Measurements from ENCODE around the gene MARK1. TPM values are rescaled to one million over a fixed set of nuclear protein-coding genes. Genes with fewer than 3 reads are reported as not detected.

Gene MARK1
- total and polyA plus RNA-seq, 4 donors: 1.3 to 6.5 (median 3.1) TPM

- H3K27me3 ChIP-seq (ENCODE audit: control insufficient read depth in 3 of 3, insufficient read depth in 3 of 3, low read length in 2 of 3): no peaks in the 10 kb centered on the region
- no peak for TF ChIP-seq CTCF (IDR thresholded peaks at IDR 0.05; ENCODE audit: control extremely low read depth, extremely low read depth)
- H3K9ac ChIP-seq (ENCODE audit: insufficient read depth in 1 of 2, low read length in 2 of 2): no peak overlapping the region
- H3K27ac ChIP-seq (ENCODE audit: low read depth in 1 of 2, low read length in 1 of 2): no peak overlapping the region
- no peak overlapping the region for H3K4me3 ChIP-seq
- no peak for DNase-seq
- no peaks in the 10 kb centered on the region for H3K36me3 ChIP-seq (ENCODE audit: control insufficient read depth in 4 of 4, insufficient read depth in 4 of 4, low read length in 4 of 4)
- no peak for ATAC-seq (ENCODE audit: insufficient read depth, low FRiP score)
- WGBS, 2 donors: 83 to 91% methylated on average over 1 of the region's 1 CpG
- H3K9me3 ChIP-seq (ENCODE audit: control insufficient read depth in 4 of 4, insufficient read depth in 3 of 4, low read length in 3 of 4): peaks cover 0 to 9% (median 4%) of the 10 kb centered on the region in 4 donors
- H3K4me1 ChIP-seq (ENCODE audit: control insufficient read depth in 5 of 5, insufficient read depth in 5 of 5, low read length in 5 of 5): no peaks in the 10 kb centered on the region
Observed at GRCh38 chr1:220669005-220669404, 141.1 kb downstream of the MARK1 start.

GRCh38 chr1:220670365-220670764 lies 142.4 kb downstream of the MARK1 start:
- H3K4me3 ChIP-seq: no peak overlapping the region
- TF ChIP-seq CTCF (IDR thresholded peaks at IDR 0.05; ENCODE audit: control extremely low read depth, extremely low read depth): no peak
- no peaks in the 10 kb centered on the region for H3K4me1 ChIP-seq (ENCODE audit: control insufficient read depth in 5 of 5, insufficient read depth in 5 of 5, low read length in 5 of 5)
- H3K27me3 ChIP-seq (ENCODE audit: control insufficient read depth in 3 of 3, insufficient read depth in 3 of 3, low read length in 2 of 3): no peaks in the 10 kb centered on the region
- no peak overlapping the region for H3K27ac ChIP-seq (ENCODE audit: low read depth in 1 of 2, low read length in 1 of 2)
- H3K9ac ChIP-seq (ENCODE audit: insufficient read depth in 1 of 2, low read length in 2 of 2): no peak overlapping the region
- H3K36me3 ChIP-seq (ENCODE audit: control insufficient read depth in 4 of 4, insufficient read depth in 4 of 4, low read length in 4 of 4): no peaks in the 10 kb centered on the region
- DNase-seq (no peak), ATAC-seq (ENCODE audit: insufficient read depth, low FRiP score) (no peak)
- peaks cover 0 to 9% (median 4%) of the 10 kb centered on the region in 4 donors for H3K9me3 ChIP-seq (ENCODE audit: control insufficient read depth in 4 of 4, insufficient read depth in 3 of 4, low read length in 3 of 4)

- no peaks in the 10 kb centered on the region for H3K27me3 ChIP-seq (ENCODE audit: control insufficient read depth in 3 of 3, insufficient read depth in 3 of 3, low read length in 2 of 3)
- 92 to 98% methylated on average over 1 of the region's 1 CpG for WGBS, 2 donors
- H3K9ac ChIP-seq (ENCODE audit: insufficient read depth in 1 of 2, low read length in 2 of 2): no peak overlapping the region
- no peak overlapping the region for H3K4me3 ChIP-seq
- peaks cover 0 to 9% (median 4%) of the 10 kb centered on the region in 4 donors for H3K9me3 ChIP-seq (ENCODE audit: control insufficient read depth in 4 of 4, insufficient read depth in 3 of 4, low read length in 3 of 4)
- ATAC-seq (ENCODE audit: insufficient read depth, low FRiP score): no peak
- no peak for TF ChIP-seq CTCF (IDR thresholded peaks at IDR 0.05; ENCODE audit: control extremely low read depth, extremely low read depth)
- H3K27ac ChIP-seq (ENCODE audit: low read depth in 1 of 2, low read length in 1 of 2): no peak overlapping the region
- no peaks in the 10 kb centered on the region for H3K4me1 ChIP-seq (ENCODE audit: control insufficient read depth in 5 of 5, insufficient read depth in 5 of 5, low read length in 5 of 5)
- no peaks in the 10 kb centered on the region for H3K36me3 ChIP-seq (ENCODE audit: control insufficient read depth in 4 of 4, insufficient read depth in 4 of 4, low read length in 4 of 4)
- DNase-seq: no peak
Observed at GRCh38 chr1:220673921-220674320, 146.0 kb downstream of the MARK1 start.

GRCh38 chr1:220677251-220677650 lies 149.3 kb downstream of the MARK1 start:
- Histone ChIP-seq H3K4me3 (no peak overlapping the region), H3K36me3 (ENCODE audit: control insufficient read depth in 4 of 4, insufficient read depth in 4 of 4, low read length in 4 of 4) (peaks cover 0 to 2% (median 0%) of the 10 kb centered on the region in 4 donors), H3K27me3 (ENCODE audit: control insufficient read depth in 3 of 3, insufficient read depth in 3 of 3, low read length in 2 of 3) (no peaks in the 10 kb centered on the region), H3K4me1 (ENCODE audit: control insufficient read depth in 5 of 5, insufficient read depth in 5 of 5, low read length in 5 of 5) (no peaks in the 10 kb centered on the region), H3K9ac (ENCODE audit: insufficient read depth in 1 of 2, low read length in 2 of 2) (no peak overlapping the region), H3K27ac (ENCODE audit: low read depth in 1 of 2, low read length in 1 of 2) (no peak overlapping the region), H3K9me3 (ENCODE audit: control insufficient read depth in 4 of 4, insufficient read depth in 3 of 4, low read length in 3 of 4) (no peaks in the 10 kb centered on the region)
- WGBS, 2 donors: 85 to 89% methylated on average over 2 of the region's 2 CpGs
- ATAC-seq (ENCODE audit: insufficient read depth, low FRiP score): no peak
- DNase-seq: no peak
- TF ChIP-seq CTCF (IDR thresholded peaks at IDR 0.05; ENCODE audit: control extremely low read depth, extremely low read depth): no peak

Data from lung (tissue), 12 donors.